Astrocyte of the spinal cord (primary cell): ENCODE results near the gene KRT77.
"Not testable (repeated sequence)": the region's sequence is repeated elsewhere in the genome, so short reads cannot be mapped to it uniquely, and the experiment has no call there.

Experiments
- DNase-seq: peaks from one replicate; pipeline ENCODE4 v3.0.0; 2011; ENCODE audit warnings: low read depth, low spot score
- H3K4me3 ChIP-seq: 2 replicates; pipeline ENCODE4 v1.5.1; 2011; ENCODE audit warnings: low read depth, mild to moderate bottlenecking, low read length, moderate library complexity
- in situ Hi-C: cut with HindIII; loops from 2 replicates; pipeline ENCODE4 v1.10.0; 2017; ENCODE audit warnings: low sequenced_read_pairs
- TF ChIP-seq, protein P1 (sequence below): IDR thresholded peaks from 2 replicates; pipeline ENCODE4 v1.5.1; 2012; ENCODE audit warnings: low read depth, mild to moderate bottlenecking, low read length, inconsistent platforms

Gene KRT77

GRCh38 chr12:52670961-52671360 lies 32.4 kb downstream of the KRT77 start:
- H3K4me3 ChIP-seq: no peak overlapping the region
- DNase-seq: no peak
- in situ Hi-C loops: no loop called here
- TF ChIP-seq, protein P1, sequence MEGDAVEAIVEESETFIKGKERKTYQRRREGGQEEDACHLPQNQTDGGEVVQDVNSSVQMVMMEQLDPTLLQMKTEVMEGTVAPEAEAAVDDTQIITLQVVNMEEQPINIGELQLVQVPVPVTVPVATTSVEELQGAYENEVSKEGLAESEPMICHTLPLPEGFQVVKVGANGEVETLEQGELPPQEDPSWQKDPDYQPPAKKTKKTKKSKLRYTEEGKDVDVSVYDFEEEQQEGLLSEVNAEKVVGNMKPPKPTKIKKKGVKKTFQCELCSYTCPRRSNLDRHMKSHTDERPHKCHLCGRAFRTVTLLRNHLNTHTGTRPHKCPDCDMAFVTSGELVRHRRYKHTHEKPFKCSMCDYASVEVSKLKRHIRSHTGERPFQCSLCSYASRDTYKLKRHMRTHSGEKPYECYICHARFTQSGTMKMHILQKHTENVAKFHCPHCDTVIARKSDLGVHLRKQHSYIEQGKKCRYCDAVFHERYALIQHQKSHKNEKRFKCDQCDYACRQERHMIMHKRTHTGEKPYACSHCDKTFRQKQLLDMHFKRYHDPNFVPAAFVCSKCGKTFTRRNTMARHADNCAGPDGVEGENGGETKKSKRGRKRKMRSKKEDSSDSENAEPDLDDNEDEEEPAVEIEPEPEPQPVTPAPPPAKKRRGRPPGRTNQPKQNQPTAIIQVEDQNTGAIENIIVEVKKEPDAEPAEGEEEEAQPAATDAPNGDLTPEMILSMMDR: no peak

- TF ChIP-seq, protein P1: no peak
- H3K4me3 ChIP-seq: no peak overlapping the region
- DNase-seq: no peak
- in situ Hi-C loops: no loop called here
Measured at GRCh38 chr12:52670506-52670905, 32.8 kb downstream of the KRT77 start.

DNA sequence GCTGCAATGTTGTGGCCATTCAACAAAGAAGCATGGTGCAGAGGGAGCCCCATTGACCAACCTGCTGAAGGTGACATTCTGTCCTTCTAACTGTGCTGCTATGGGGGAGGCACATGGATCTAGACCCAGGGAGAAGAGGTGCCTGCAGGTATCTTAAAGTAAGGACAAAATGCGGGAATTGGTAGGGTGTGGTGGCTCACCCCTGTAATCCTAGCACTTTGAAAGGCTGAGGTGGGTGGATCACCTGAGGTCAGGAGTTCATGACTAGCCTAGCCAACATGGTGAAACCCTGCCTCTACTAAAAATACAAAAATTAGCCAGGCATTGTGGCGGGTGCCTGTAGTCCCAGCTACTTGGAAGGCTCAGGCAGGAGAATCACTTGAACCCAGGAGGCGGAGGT lies 33.4 kb downstream of the KRT77 start:
- in situ Hi-C loops, DNase-seq, H3K4me3 ChIP-seq: not testable (repeated sequence)

GRCh38 chr12:52669426-52669825 lies 33.9 kb downstream of the KRT77 start:
- DNase-seq: no peak
- no peak overlapping the region for H3K4me3 ChIP-seq
- TF ChIP-seq, protein P1: no peak
- in situ Hi-C loops: no loop called here

- DNase-seq: no peak
- H3K4me3 ChIP-seq: no peak overlapping the region
- in situ Hi-C loops: no loop called here
- TF ChIP-seq, protein P1: no peak
Measured at GRCh38 chr12:52667931-52668330, 35.4 kb downstream of the KRT77 start.

DNA sequence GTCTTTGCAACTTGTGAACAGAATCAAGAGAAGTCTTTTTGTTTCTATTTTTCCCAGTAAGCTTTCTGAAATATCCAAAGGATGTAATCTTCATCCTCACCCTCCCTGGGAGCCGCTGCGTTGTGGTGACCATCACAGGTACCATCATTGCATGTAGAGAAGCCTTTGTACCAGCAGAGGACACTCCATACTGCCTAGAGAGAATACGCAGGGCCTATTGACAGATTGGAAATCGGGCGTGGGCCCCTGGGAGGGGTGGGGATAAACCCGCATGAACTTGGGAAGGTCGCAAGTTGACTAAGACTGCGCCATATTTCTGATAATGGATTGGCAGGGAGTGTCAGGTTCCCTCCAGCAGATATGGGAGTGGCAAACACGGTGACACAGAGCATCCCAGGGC lies 35.8 kb downstream of the KRT77 start:
- in situ Hi-C loops: no loop called here
- TF ChIP-seq, protein P1: peak; percentile 16
- no peak for DNase-seq
- no peak overlapping the region for H3K4me3 ChIP-seq

- no peak for DNase-seq
- in situ Hi-C loops: no loop called here
- no peak overlapping the region for H3K4me3 ChIP-seq
- TF ChIP-seq, protein P1: no peak
Measured at GRCh38 chr12:52666471-52666870, 36.9 kb downstream of the KRT77 start.
